GM18861 (cell line): ENCODE data around the gene L3MBTL3.
A peak's percentile ranks its signal among the peaks of the same experiment; 100 is the strongest.

Source experiments
- ATAC-seq: cut with Tn5 transposase; IDR thresholded peaks from one replicate; pipeline ENCODE4 v1.9.1; 2021; ENCODE audit not compliant: unreplicated experiment

The L3MBTL3 gene

GRCh38 chr6:130026859-130027258, 8.5 kb downstream of the L3MBTL3 start:
- ATAC-seq, result no peak

GRCh38 chr6:130027948-130028347, 9.6 kb downstream of the L3MBTL3 start:
- ATAC-seq, result peak; percentile 86

- ATAC-seq, result no peak
Measured at GRCh38 chr6:130029163-130029562, 10.8 kb downstream of the L3MBTL3 start.

GRCh38 chr6:130032758-130033340, 14.5 kb downstream of the L3MBTL3 start:
- ATAC-seq, result no peak

GRCh38 chr6:130033949-130034348, 15.6 kb downstream of the L3MBTL3 start:
- ATAC-seq, result no peak

GRCh38 chr6:130034378-130035146, 16.2 kb downstream of the L3MBTL3 start:
- ATAC-seq, result no peak

GRCh38 chr6:130035211-130035610, 16.8 kb downstream of the L3MBTL3 start:
- ATAC-seq, result no peak

- ATAC-seq, result no peak
Measured at GRCh38 chr6:130037207-130037811, 18.9 kb downstream of the L3MBTL3 start.

- ATAC-seq, result no peak
Measured at GRCh38 chr6:130041594-130041993, 23.2 kb downstream of the L3MBTL3 start.

GRCh38 chr6:130043344-130043743, 25.0 kb downstream of the L3MBTL3 start:
- ATAC-seq, result no peak

GRCh38 chr6:130045622-130046021, 27.2 kb downstream of the L3MBTL3 start:
- no peak for ATAC-seq

GRCh38 chr6:130046671-130047070, 28.3 kb downstream of the L3MBTL3 start:
- no peak for ATAC-seq

- ATAC-seq, result no peak
Measured at GRCh38 chr6:130047088-130047995, 29.0 kb downstream of the L3MBTL3 start.

- ATAC-seq, result no peak
Measured at GRCh38 chr6:130050230-130050629, 31.8 kb downstream of the L3MBTL3 start.

- ATAC-seq, result no peak
Measured at GRCh38 chr6:130054725-130055124, 36.3 kb downstream of the L3MBTL3 start.

- no peak for ATAC-seq
Measured at GRCh38 chr6:130055271-130055670, 36.9 kb downstream of the L3MBTL3 start.

GRCh38 chr6:130057495-130057894, 39.1 kb downstream of the L3MBTL3 start:
- no peak for ATAC-seq

GRCh38 chr6:130063806-130064205, 45.4 kb downstream of the L3MBTL3 start:
- ATAC-seq, result no peak

GRCh38 chr6:130065609-130066156, 47.3 kb downstream of the L3MBTL3 start:
- ATAC-seq, result no peak

- no peak for ATAC-seq
Measured at GRCh38 chr6:130069485-130069884, 51.1 kb downstream of the L3MBTL3 start.

- no peak for ATAC-seq
Measured at GRCh38 chr6:130070326-130070725, 51.9 kb downstream of the L3MBTL3 start.
